OCI-LY7 (cell line): ENCODE measurements around the gene FTH1.

ENCODE experiments used
- CTCF ChIP-seq: fragments of 200-600 bp; sonication (generic); conservative IDR thresholded peaks from 2 replicates; pipeline ENCODE4 v1.5.1; 2014; ENCODE audit warnings: mild to moderate bottlenecking, antibody characterized with exemption, low read length, moderate library complexity, mixed read lengths
- EZH2phosphoT487 ChIP-seq: fragments of 200-600 bp; sonication (generic); IDR thresholded peaks from 2 replicates; pipeline ENCODE4 v1.6.1; 2018; ENCODE audit warnings: low read depth, borderline replicate concordance, mild to moderate bottlenecking, mixed run types, antibody characterized with exemption, low read length, moderate library complexity, mixed read lengths

- TF ChIP-seq CTCF (no peak), EZH2phosphoT487 (no peak)
Measured at GRCh38 chr11:61924064-61924455, 43.4 kb downstream of the FTH1 start.
